ENCODE data around the gene RAB20.
"Not testable (repeated sequence)": the region's sequence is repeated elsewhere in the genome, so short reads cannot be mapped to it uniquely, and the experiment has no call there.

The RAB20 gene

GRCh38 chr13:110561344-110562035, at the start of gene RAB20:
TSS of gene RAB20 (minus strand) at chr13:110561722. CDS start at chr13:110561519, 203 bp downstream.
- DNase-seq (ENCODE audit: low spot score), result peak; percentile 64

GRCh38 chr13:110610955-110611595, 49.6 kb upstream of the RAB20 start:
- peak; percentile 60 for DNase-seq (ENCODE audit: low spot score)

- DNase-seq (ENCODE audit: low spot score), result no peak
Measured at GRCh38 chr13:110607675-110608224, 46.2 kb upstream of the RAB20 start.

GRCh38 chr13:110606281-110606680, 44.8 kb upstream of the RAB20 start:
- not testable (repeated sequence) for DNase-seq (ENCODE audit: low spot score)

- no peak for DNase-seq (ENCODE audit: low spot score)
Measured at GRCh38 chr13:110605132-110605531, 43.6 kb upstream of the RAB20 start.

- DNase-seq (ENCODE audit: low spot score), result no peak
Measured at GRCh38 chr13:110600980-110601379, 39.5 kb upstream of the RAB20 start.

- no peak for DNase-seq (ENCODE audit: low spot score)
Measured at GRCh38 chr13:110600261-110600819, 38.8 kb upstream of the RAB20 start.

- DNase-seq (ENCODE audit: low spot score), result no peak
Measured at GRCh38 chr13:110597041-110597689, 35.6 kb upstream of the RAB20 start.

GRCh38 chr13:110593430-110594130, 32.1 kb upstream of the RAB20 start:
- peak; percentile 79 for DNase-seq (ENCODE audit: low spot score)

GRCh38 chr13:110592665-110593064, 31.1 kb upstream of the RAB20 start:
- peak; percentile 50 for DNase-seq (ENCODE audit: low spot score)

- DNase-seq (ENCODE audit: low spot score), result no peak
Measured at GRCh38 chr13:110590577-110590976, 29.1 kb upstream of the RAB20 start.

- no peak for DNase-seq (ENCODE audit: low spot score)
Measured at GRCh38 chr13:110589793-110590390, 28.4 kb upstream of the RAB20 start.

GRCh38 chr13:110583178-110583865, 21.8 kb upstream of the RAB20 start:
- DNase-seq (ENCODE audit: low spot score), result no peak

- DNase-seq (ENCODE audit: low spot score), result no peak
Measured at GRCh38 chr13:110582421-110582954, 21.0 kb upstream of the RAB20 start.

- DNase-seq (ENCODE audit: low spot score), result no peak
Measured at GRCh38 chr13:110581506-110582185, 20.1 kb upstream of the RAB20 start.

- no peak for DNase-seq (ENCODE audit: low spot score)
Measured at GRCh38 chr13:110580800-110581199, 19.3 kb upstream of the RAB20 start.

GRCh38 chr13:110578363-110578762, 16.8 kb upstream of the RAB20 start:
- DNase-seq (ENCODE audit: low spot score), result no peak

GRCh38 chr13:110576736-110577476, 15.4 kb upstream of the RAB20 start:
- DNase-seq (ENCODE audit: low spot score), result no peak

- no peak for DNase-seq (ENCODE audit: low spot score)
Measured at GRCh38 chr13:110576070-110576394, 14.5 kb upstream of the RAB20 start.

All from RKO (cell line).